Thyroid gland (tissue), 4 donors: Measurements from ENCODE around the gene PTCHD4.

Experiments
- POLR2A ChIP-seq, 2 donors: fragments of 450-650 bp; IDR thresholded peaks; one replicate each; pipeline ENCODE4 v1.6.1; 2017; ENCODE audit warnings: antibody characterized with exemption in 2 of 2, mild to moderate bottlenecking in 2 of 2, moderate library complexity in 1 of 2
- TF ChIP-seq, protein P1 (sequence below), 6 experiments: fragments of 200-600 bp in 3 of 6; fragments of 450-650 bp in 3 of 6; sonication (generic) in 3 of 6; IDR thresholded peaks; one replicate each; pipeline ENCODE4 v1.5.1; 2016 to 2019; ENCODE audit warnings: antibody characterized with exemption in 6 of 6, mild to moderate bottlenecking in 2 of 6, inconsistent platforms in 1 of 6, moderate library complexity in 1 of 6

DNA sequence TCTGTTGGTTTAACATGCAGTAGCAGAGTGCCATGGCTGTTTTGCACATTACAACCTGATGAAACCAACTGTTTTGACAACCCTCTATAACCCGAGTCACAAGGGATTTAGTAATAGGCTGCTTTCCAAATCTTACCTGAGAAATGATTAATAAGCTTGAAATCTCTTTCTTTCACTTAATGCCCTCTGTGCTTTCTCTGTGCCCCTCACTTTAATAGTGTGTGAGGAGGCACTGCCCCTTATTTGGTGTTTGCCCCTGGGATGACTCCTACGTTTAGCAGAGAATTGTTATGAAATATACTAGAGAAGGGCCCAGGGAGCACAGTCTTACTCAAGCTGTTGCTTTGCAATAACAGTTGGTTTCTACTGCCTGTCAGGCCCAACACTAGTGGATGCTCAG is 31.0 kb upstream of the PTCHD4 start:
- TF ChIP-seq, protein P1, sequence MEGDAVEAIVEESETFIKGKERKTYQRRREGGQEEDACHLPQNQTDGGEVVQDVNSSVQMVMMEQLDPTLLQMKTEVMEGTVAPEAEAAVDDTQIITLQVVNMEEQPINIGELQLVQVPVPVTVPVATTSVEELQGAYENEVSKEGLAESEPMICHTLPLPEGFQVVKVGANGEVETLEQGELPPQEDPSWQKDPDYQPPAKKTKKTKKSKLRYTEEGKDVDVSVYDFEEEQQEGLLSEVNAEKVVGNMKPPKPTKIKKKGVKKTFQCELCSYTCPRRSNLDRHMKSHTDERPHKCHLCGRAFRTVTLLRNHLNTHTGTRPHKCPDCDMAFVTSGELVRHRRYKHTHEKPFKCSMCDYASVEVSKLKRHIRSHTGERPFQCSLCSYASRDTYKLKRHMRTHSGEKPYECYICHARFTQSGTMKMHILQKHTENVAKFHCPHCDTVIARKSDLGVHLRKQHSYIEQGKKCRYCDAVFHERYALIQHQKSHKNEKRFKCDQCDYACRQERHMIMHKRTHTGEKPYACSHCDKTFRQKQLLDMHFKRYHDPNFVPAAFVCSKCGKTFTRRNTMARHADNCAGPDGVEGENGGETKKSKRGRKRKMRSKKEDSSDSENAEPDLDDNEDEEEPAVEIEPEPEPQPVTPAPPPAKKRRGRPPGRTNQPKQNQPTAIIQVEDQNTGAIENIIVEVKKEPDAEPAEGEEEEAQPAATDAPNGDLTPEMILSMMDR (IDR thresholded peaks at IDR 0.05), result no peak
- no peak for TF ChIP-seq POLR2A (IDR thresholded peaks at IDR 0.05)
